Lower leg skin (tissue), 4 donors: ENCODE results near the gene MBNL2. TPM values are rescaled to one million over a fixed set of nuclear protein-coding genes. Genes with fewer than 3 reads are reported as not detected.

ENCODE experiments used
- DNase-seq, 2 donors: peaks; one replicate each; pipeline ENCODE4 v3.0.0-alpha.2; 2019; ENCODE audit warnings: low spot score in 2 of 2
- H3K4me3 ChIP-seq: fragments of 200-600 bp; sonication (generic); 2 replicates; pipeline ENCODE4 v1.5.1; 2017; ENCODE audit warnings: mild to moderate bottlenecking, low read depth; ENCODE audit not compliant: poor library complexity, severe bottlenecking
- CTCF ChIP-seq, 3 donors: fragments of 450-650 bp; IDR thresholded peaks; one replicate each; pipeline ENCODE4 v1.5.1; 2016; ENCODE audit warnings: antibody characterized with exemption in 3 of 3, mild to moderate bottlenecking in 3 of 3, moderate library complexity in 2 of 3
- POLR2A ChIP-seq, 2 donors: fragments of 450-650 bp; IDR thresholded peaks; one replicate each; pipeline ENCODE4 v1.6.1; 2016 to 2017; ENCODE audit warnings: antibody characterized with exemption in 2 of 2, mild to moderate bottlenecking in 1 of 2, moderate library complexity in 1 of 2
- WGBS, 2 donors: methylation state at CpG; one replicate each; pipeline ENCODE4 v1.1.5; 2018; 5-methylcytosine and 5-hydroxymethylcytosine counted together
- intact Hi-C: fragments of 100-400 bp; cut with DNase I; formaldehyde crosslinking; loops from one replicate; pipeline ENCODE4 v1.15.0; 2023; ENCODE audit warnings: low total_unique reads
- total RNA-seq, 4 donors: library from RNA; depleted of rRNA; stranded (reverse); fragments of >200 nt; gene quantifications; one replicate each; pipeline ENCODE4 v1.1.0, GENCODE V29; 2016

Gene MBNL2
- total RNA-seq, 4 donors from 2014 or later, result 37.6 to 59.5 (median 45.4) TPM

- 94 to 95% methylated on average over 3 of the region's 3 CpGs for WGBS, 2 donors
- intact Hi-C loops, result no loop called here
- H3K4me3 ChIP-seq, result no peak overlapping the region
- no peak for TF ChIP-seq POLR2A (IDR thresholded peaks at IDR 0.05)
- TF ChIP-seq CTCF (IDR thresholded peaks at IDR 0.05), result no peak
- no peak for DNase-seq
Observed at GRCh38 chr13:97185291-97185690, 36.8 kb upstream of the MBNL2 start.

DNA sequence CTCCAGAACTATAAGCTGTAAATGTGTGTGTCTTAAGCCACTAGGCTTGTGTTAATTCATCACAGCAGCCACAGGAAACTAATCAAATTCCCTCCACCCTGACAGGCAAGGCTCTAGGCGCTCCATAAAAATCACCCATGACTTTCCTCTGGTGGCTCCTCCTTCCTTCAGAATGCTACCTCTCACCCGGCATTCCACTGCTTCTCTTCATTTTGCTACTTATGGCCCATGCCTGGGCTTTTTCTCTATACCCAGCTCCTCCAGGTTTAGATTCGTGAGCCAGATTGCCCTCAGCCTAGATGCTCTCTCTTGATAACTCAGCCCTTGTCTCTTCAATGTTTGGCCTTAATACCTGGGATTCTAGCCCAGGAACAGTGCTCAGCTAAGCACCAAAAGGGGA lies 36.4 kb upstream of the MBNL2 start:
- intact Hi-C loops, result no loop called here
- no peak for DNase-seq
- no peak overlapping the region for H3K4me3 ChIP-seq
- no peak for TF ChIP-seq CTCF (IDR thresholded peaks at IDR 0.05)
- TF ChIP-seq POLR2A (IDR thresholded peaks at IDR 0.05), result no peak
- 88 to 93% methylated on average over 3 of the region's 3 CpGs for WGBS, 2 donors

DNA sequence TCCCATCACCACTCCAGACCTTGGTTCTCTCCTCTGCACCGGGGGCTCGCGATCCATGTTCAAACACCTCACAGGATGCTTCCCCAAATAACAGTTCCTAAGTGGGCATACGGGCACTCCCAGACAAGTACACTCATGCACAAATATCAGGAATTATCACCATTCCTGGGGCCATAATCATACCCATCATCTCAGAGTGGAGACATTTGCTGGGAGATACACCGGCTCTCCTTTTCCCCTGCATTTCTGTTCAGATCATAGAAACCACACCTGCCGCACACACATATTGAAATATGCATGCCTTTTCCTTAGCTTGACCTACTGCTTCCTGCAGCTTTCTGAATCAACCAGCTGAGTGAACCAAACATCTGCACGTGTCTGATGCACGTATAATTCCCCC lies 33.9 kb upstream of the MBNL2 start:
- TF ChIP-seq CTCF (IDR thresholded peaks at IDR 0.05) (no peak), POLR2A (IDR thresholded peaks at IDR 0.05) (no peak)
- intact Hi-C loops, result no loop called here
- no peak overlapping the region for H3K4me3 ChIP-seq
- DNase-seq, result no peak
- WGBS, 2 donors, result 63 to 69% methylated on average over 8 of the region's 8 CpGs

- no peak overlapping the region for H3K4me3 ChIP-seq
- WGBS, 2 donors, result 88 to 89% methylated on average over 10 of the region's 10 CpGs
- intact Hi-C loops, result no loop called here
- TF ChIP-seq POLR2A (IDR thresholded peaks at IDR 0.05) (no peak), CTCF (IDR thresholded peaks at IDR 0.05) (no peak)
- no peak for DNase-seq
Observed at GRCh38 chr13:97189928-97190327, 32.2 kb upstream of the MBNL2 start.

- no peak for TF ChIP-seq POLR2A (IDR thresholded peaks at IDR 0.05)
- no peak for TF ChIP-seq CTCF (IDR thresholded peaks at IDR 0.05)
- intact Hi-C loops, result no loop called here
- 64% methylated on average over 7 of the region's 7 CpGs for WGBS, 2 donors
- no peak for DNase-seq
- H3K4me3 ChIP-seq, result no peak overlapping the region
Observed at GRCh38 chr13:97191142-97191541, 31.0 kb upstream of the MBNL2 start.

GRCh38 chr13:97191615-97192014 lies 30.5 kb upstream of the MBNL2 start:
- 33 to 37% methylated on average over 2 of the region's 2 CpGs for WGBS, 2 donors
- no peak for TF ChIP-seq POLR2A (IDR thresholded peaks at IDR 0.05)
- no peak for TF ChIP-seq CTCF (IDR thresholded peaks at IDR 0.05)
- no peak for DNase-seq
- H3K4me3 ChIP-seq, result no peak overlapping the region
- intact Hi-C loops, result no loop called here
